GM18868 (cell line): ENCODE data around the gene APMAP.
"Not testable (repeated sequence)": the region's sequence is repeated elsewhere in the genome, so short reads cannot be mapped to it uniquely, and the experiment has no call there.

Experiments
- ATAC-seq: cut with Tn5 transposase; IDR thresholded peaks from one replicate; pipeline ENCODE4 v1.9.1; 2021; ENCODE audit warnings: mild to moderate bottlenecking, moderate library complexity; ENCODE audit not compliant: unreplicated experiment

APMAP gene

GRCh38 chr20:24955045-24955444, 37.5 kb downstream of the APMAP start:
- ATAC-seq = peak; percentile 88

- ATAC-seq = no peak
These were observed 38.0 kb downstream of the APMAP start for GRCh38 chr20:24954566-24954965.

GRCh38 chr20:24954151-24954550, 38.4 kb downstream of the APMAP start:
- ATAC-seq = no peak

GRCh38 chr20:24953621-24954133, 38.9 kb downstream of the APMAP start:
- ATAC-seq = no peak

GRCh38 chr20:24953209-24953575, 39.4 kb downstream of the APMAP start:
- no peak for ATAC-seq

- ATAC-seq = no peak
These were observed 40.0 kb downstream of the APMAP start for GRCh38 chr20:24952376-24953208.

- ATAC-seq = no peak
These were observed 40.9 kb downstream of the APMAP start for GRCh38 chr20:24951536-24952083.

- ATAC-seq = no peak
These were observed 41.6 kb downstream of the APMAP start for GRCh38 chr20:24950836-24951525.

GRCh38 chr20:24950128-24950835, 42.3 kb downstream of the APMAP start:
- no peak for ATAC-seq

GRCh38 chr20:24949756-24950127, 42.8 kb downstream of the APMAP start:
- no peak for ATAC-seq

GRCh38 chr20:24948939-24949679, 43.4 kb downstream of the APMAP start, which contains the start of gene CST7:
Gene CST7 (plus strand): TSS chr20:24949269. CDS start chr20:24949506, 237 bp downstream.
- no peak for ATAC-seq

- not testable (repeated sequence) for ATAC-seq
These were observed 44.1 kb downstream of the APMAP start for GRCh38 chr20:24948396-24948938.

GRCh38 chr20:24946376-24946775, 46.2 kb downstream of the APMAP start:
- ATAC-seq = not testable (repeated sequence)

GRCh38 chr20:24943731-24944130, 48.8 kb downstream of the APMAP start:
- ATAC-seq = no peak

- no peak for ATAC-seq
These were observed 49.4 kb downstream of the APMAP start for GRCh38 chr20:24943196-24943595.

GRCh38 chr20:24942679-24943078, 49.9 kb downstream of the APMAP start:
- ATAC-seq = no peak

GRCh38 chr20:24939036-24939435, 53.5 kb downstream of the APMAP start:
- no peak for ATAC-seq

GRCh38 chr20:24938498-24938897, 54.1 kb downstream of the APMAP start:
- ATAC-seq = no peak

- ATAC-seq = no peak
These were observed 55.0 kb downstream of the APMAP start for GRCh38 chr20:24937579-24937978.
